Stimulated activated CD4-positive, alpha-beta T cell treated with anti-CD3 and anti-CD28 coated beads, Interleukin-4, amount 100 ng/mL, for 48 hours (primary cell): Measurements from ENCODE around the gene PTCRA.
"Not testable (repeated sequence)": the region's sequence is repeated elsewhere in the genome, so short reads cannot be mapped to it uniquely, and the experiment has no call there.

Experiments used
- DNase-seq, 2 donors: peaks; one replicate each; pipeline ENCODE4 v3.0.0-alpha.2; 2020; ENCODE audit warnings: low read depth in 2 of 2

Gene PTCRA

GRCh38 chr6:42915732-42916131, at the start of gene PTCRA:
PTCRA (plus strand) TSS chr6:42916053; CDS start chr6:42916070, 17 bp downstream.
- DNase-seq = no peak

- DNase-seq = no peak
Measured at GRCh38 chr6:42870145-42870936, 45.5 kb upstream of the PTCRA start.

- DNase-seq = no peak
Measured at GRCh38 chr6:42871711-42872110, 44.1 kb upstream of the PTCRA start.

GRCh38 chr6:42873313-42873712, 42.5 kb upstream of the PTCRA start:
- no peak for DNase-seq

DNA sequence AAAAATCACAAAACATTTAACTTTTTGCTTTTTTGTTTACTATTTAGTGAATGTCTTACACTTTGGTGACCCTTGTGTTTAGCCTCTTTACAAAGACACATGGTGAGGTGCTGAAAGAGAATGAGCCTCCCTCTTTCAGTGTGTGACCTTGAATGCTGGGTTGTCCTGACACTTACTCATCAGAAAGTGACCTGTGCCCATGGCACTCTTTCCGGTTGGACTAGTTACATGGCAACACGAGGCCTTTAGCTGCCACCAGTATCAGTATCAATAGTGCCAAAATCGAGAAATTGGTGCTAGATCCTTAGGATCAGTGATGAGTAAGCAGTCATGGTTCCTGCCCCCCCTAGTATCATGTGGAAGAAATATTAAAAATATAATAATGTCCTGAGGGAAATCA, 38.2 kb upstream of the PTCRA start:
- DNase-seq = no peak

DNA sequence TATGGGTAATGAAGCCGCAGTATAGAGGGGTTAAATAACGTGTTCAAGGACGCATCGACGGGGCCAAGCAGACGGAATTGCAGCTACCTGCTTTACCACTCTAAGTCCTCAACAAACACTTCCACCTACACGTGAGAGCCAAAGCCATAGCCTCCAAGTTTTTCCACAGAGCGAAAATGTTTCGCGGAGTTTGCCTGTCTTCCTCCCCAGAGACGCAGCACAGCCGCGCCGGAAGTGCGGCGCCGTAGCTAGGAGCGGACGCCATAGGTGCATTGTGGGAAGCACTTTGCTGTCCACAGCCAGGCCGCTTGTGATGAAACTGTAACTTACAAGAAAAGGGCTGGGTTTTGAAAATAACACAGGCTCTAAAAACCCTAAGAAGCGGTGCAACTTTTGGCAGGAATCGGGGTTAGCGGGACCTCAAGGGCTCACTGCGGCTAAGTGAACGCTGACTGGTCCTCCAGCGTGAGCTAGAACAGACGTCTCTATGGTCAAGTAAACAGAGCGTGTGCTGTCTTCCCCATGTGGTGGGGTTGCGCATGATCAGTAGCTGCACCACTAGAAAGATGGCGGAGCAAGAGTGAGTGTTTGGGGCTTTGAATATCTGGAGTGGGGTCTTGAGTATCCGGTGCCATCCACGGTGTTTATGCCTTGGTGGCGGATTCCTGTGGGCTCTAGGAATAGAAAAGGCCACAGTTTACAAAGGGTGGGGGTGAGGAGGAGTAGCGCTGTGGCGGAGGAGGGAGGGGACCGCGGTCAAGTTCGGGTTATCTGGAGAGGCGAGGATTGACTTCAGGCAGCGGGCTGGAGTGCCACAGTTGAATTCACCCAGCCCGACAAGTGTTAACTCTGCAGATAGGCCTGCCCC, 36.2 kb upstream of the PTCRA start, which contains the start of gene RPL7L1:
TSS of gene RPL7L1 (plus strand) at position 245 of the 868 bp plus-strand sequence. CDS start at position 540, 295 bp downstream.
- DNase-seq = peak; percentile 62 to 73

DNA sequence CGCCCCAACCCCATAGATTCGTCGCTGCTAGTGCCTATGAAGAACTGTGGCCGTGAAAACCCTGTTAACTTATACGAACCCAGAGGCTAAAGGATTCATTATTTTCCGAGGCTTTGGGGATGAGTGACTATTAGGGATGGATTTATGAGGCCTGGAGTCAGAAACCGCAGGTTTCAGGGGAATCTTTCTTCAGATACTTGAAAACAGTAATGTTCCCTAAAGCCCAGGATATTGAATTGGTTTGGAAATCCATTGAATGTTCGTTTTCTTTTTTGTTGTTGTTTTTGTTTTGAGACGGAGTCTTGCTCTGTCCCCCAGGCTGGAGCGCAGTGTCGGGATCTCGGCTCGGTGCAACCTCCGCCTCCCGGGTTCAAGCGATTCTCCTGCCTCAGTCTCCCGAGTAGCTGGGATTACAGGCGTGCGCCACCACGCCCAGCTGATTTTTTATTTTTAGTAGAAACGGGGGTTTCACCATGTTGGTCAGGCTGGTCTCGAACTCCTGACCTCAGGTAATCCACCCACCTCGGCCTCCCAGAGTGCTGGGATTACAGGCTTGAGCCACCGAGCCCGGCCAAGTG, 35.5 kb upstream of the PTCRA start:
- not testable (repeated sequence) for DNase-seq

GRCh38 chr6:42880871-42881270, 35.0 kb upstream of the PTCRA start:
- DNase-seq = not testable (repeated sequence)

GRCh38 chr6:42885702-42886101, 30.2 kb upstream of the PTCRA start:
- no peak for DNase-seq

- not testable (repeated sequence) for DNase-seq
Measured at GRCh38 chr6:42888201-42888600, 27.7 kb upstream of the PTCRA start.

GRCh38 chr6:42889815-42890214, 26.0 kb upstream of the PTCRA start:
- DNase-seq = no peak

DNA sequence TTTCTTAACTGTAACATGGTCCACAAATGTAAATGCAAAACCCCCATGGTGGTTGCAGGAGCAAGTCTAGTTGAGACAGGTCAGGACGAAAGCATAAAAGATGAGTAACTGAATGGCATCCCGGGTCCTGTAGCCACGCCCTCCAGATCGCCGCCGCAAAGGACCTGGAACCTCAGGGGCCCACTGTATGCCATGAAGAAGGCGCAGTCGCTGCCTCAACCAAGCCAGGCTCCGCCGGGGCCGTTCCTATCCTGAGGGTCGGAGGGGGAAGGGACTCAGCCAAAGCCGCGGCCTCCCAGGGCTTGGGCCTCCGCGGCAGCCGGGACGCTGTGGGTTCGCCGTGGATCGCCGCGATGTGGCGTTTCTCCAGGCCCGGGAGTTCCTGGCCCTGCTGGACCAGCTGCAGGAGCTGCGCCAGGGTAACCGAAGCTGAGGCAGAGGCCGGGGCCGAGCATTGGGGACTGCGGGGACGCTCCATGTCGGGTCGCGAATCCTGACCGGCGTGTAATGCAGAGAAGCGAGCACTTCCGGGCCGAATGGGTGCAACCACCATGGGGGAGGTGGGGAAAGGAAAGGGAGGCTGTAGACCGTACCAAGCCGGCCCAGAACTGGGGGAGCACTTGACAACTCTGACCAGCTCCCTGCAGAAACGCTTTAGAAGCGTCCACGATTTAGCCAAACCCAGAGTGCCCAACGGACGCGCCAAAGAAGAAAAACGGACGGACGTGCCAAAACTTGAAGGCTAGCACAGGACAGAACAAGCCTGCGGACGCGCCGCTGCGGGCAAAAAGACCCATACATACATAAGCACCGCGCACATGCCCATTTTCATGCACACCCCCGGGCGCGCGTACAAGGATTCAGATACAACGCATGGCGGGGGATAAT, 25.3 kb upstream of the PTCRA start:
- DNase-seq = peak; percentile 86 to 91

GRCh38 chr6:42891199-42891722, 24.6 kb upstream of the PTCRA start:
- no peak for DNase-seq

DNA sequence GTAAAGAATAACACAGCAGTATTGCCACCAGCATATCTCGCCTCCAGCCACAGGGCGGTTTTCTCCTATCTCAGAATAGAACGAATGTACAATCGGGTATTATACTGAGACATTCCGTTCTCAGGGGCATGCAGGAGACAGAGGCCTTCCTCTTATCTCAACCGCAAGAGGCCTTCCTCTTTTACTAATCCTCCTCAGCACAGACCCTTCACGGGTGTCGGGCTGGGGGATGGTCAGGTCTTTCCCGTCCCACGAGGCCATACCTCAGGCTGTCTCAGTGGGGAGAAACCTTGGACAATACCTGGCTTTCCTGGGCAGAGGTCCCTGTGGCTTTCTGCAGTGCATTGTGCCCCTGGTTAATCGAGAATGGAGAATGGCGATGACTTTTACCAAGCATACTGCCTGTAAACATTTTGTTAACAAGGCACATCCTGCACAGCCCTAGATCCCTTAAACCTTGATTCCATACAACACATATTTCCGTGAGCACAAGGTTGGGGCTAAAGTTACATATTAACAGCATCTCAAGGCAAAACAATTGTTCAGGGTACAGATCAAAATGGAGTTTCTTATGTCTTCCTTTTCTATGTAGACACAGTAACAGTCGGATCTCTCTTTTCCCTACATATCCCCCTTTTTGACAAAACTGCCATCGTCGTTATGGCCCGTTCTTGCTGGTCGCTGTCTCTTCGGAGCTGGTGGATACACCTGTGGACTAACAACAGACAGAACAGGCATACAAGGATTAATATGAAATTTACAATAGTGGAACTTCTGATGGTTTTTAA, 21.6 kb upstream of the PTCRA start:
- DNase-seq = not testable (repeated sequence)

- no peak for DNase-seq
Measured at GRCh38 chr6:42896178-42896719, 19.6 kb upstream of the PTCRA start.

DNA sequence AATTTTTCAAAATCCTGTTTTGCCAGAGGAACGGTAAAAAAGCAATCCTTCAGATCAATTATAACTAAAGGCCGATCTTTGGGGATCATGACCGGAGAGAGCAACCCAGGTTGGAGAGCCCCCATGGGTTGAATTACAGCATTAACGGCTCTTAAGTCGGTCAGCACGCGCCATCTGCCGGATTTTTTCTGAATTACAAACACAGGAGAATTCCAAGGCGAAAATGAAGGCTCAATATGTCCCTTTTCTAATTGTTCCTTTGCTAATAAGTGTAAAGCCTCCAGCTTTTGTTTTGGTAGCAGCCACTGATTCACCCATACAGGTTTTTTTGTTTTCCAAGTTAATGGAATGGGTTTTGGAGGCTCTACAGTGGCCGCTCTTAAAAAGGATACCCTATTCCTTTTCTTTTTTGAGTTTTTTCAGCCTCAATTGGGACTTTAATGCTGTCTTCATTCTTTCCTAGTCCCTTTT, 16.9 kb upstream of the PTCRA start:
- DNase-seq = peak; percentile 57 to 68

DNA sequence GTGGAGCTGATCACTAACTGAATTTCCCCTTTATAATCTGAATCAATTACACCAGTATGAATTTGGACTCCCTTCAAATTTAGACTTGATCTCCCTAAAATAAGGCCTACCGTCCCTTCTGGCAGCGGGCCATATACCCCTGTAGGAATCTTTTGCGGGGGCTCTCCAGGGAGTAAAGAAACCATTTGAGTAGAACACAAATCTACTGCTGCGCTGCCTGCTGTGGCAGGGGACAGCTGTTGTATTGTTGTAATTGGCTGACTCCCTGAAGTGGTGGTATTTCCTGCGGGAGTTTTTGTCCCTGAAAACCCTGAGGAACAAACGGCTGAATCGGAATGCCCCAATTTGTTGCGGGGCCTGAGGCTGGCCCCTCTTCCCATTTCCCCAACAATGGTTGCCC, 16.0 kb upstream of the PTCRA start:
- no peak for DNase-seq

DNA sequence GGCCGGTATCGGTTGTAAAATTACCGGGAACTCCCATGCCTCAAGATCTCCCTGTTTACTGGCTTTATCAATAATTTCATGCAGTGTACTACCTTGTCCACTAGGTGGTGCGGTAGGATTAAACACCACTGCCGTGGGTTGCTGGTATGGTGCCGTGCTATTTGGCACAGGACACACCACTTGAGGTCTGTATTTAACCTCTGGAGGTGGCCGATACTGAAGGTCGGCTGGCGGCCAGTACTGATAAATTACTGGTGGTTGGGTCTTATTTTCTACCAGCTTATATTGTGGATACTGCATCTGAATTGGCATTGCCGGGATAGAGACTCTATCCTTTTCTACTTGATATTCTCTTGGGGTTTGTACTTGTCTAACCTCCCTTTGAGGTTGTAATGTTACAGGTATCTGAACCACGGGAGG, 14.3 kb upstream of the PTCRA start:
- DNase-seq = peak; percentile 40 to 55

DNA sequence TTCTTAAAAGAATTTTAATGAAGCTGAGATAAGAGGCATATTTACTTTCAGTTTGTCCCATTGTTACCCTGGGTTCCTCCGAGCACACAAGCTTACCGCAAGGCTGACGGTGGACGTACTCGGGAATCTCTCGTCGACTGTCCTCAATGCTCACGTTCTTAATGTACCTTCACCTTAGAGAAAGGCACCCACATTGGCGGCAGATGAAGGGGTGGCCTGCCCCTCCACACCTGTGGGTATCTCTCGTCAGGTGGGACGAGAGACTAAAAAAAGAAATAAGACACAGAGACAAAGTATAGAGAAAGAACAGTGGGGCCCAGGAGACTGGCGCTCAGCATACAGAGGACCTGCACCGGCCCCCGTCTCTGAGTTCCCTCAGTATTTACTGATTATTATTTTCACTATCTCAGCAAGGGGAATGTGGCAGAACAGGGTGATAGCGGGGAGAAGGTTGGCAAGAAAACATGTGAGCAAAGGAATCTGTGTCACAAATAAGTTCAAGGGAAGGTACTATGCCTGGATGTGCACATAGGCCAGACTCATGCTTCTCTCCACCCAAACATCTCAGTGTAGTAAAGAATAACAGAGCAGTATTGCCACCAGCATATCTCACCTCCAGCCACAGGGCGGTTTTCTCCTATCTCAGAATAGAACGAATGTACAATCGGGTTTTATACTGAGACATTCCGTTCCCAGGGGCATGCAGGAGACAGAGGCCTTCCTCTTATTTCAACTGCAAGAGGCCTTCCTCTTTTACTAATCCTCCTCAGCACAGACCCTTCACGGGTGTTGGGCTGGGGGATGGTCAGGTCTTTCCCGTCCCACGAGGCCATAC, 13.2 kb upstream of the PTCRA start:
- DNase-seq = not testable (repeated sequence)
